ENCODE data around the gene CIDEA.

Gene CIDEA

GRCh38 chr18:12276736-12277554 is 22.8 kb downstream of the CIDEA start:
- no peak for DNase-seq

GRCh38 chr18:12278215-12278671 is 24.1 kb downstream of the CIDEA start:
- no peak for DNase-seq

- no peak for DNase-seq
These were observed 24.9 kb downstream of the CIDEA start for GRCh38 chr18:12278741-12279682.

- no peak for DNase-seq
These were observed 25.8 kb downstream of the CIDEA start for GRCh38 chr18:12279781-12280531.

GRCh38 chr18:12281861-12282260 is 27.7 kb downstream of the CIDEA start:
- no peak for DNase-seq

- DNase-seq = no peak
These were observed 28.4 kb downstream of the CIDEA start for GRCh38 chr18:12282442-12283039.

GRCh38 chr18:12283256-12283655 is 29.1 kb downstream of the CIDEA start:
- no peak for DNase-seq

- no peak for DNase-seq
These were observed 29.5 kb downstream of the CIDEA start for GRCh38 chr18:12283666-12284065.

- no peak for DNase-seq
These were observed 33.0 kb downstream of the CIDEA start for GRCh38 chr18:12287131-12287681.

- peak; percentile 40 to 59 for DNase-seq
These were observed 33.7 kb downstream of the CIDEA start for GRCh38 chr18:12287684-12288402.

- DNase-seq = no peak
These were observed 34.2 kb downstream of the CIDEA start for GRCh38 chr18:12288403-12288755.

GRCh38 chr18:12290086-12290485 is 35.9 kb downstream of the CIDEA start:
- DNase-seq = no peak

GRCh38 chr18:12291161-12291560 is 37.0 kb downstream of the CIDEA start:
- no peak for DNase-seq

GRCh38 chr18:12291690-12292089 is 37.5 kb downstream of the CIDEA start:
- DNase-seq = no peak

GRCh38 chr18:12293831-12294230 is 39.7 kb downstream of the CIDEA start:
- DNase-seq = no peak

GRCh38 chr18:12295389-12296086 is 41.4 kb downstream of the CIDEA start:
- no peak for DNase-seq

GRCh38 chr18:12296087-12296403 is 41.9 kb downstream of the CIDEA start:
- no peak for DNase-seq

GRCh38 chr18:12296457-12296856 is 42.3 kb downstream of the CIDEA start:
- no peak for DNase-seq

- DNase-seq = no peak
These were observed 45.7 kb downstream of the CIDEA start for GRCh38 chr18:12299862-12300261.

- no peak for DNase-seq
These were observed 47.3 kb downstream of the CIDEA start for GRCh38 chr18:12301263-12302005.

Measured in inflammatory macrophage treated with lipopolysaccharide for 1 hour (primary cell).